CD4-positive, alpha-beta T cell treated with Interleukin-12 subunit alpha and Interleukin-12 subunit beta, for 1 hour (primary cell): Measurements from ENCODE around the gene ZFYVE21.

Experiments
- DNase-seq: peaks from one replicate; pipeline ENCODE4 v3.0.0-alpha.2; 2020

Gene ZFYVE21

GRCh38 chr14:103692871-103693270, 22.7 kb upstream of the ZFYVE21 start:
- no peak for DNase-seq

GRCh38 chr14:103693515-103693914, 22.1 kb upstream of the ZFYVE21 start:
- DNase-seq = no peak

- no peak for DNase-seq
Observed at GRCh38 chr14:103694572-103695026, 21.0 kb upstream of the ZFYVE21 start.

- DNase-seq = no peak
Observed at GRCh38 chr14:103695296-103696069, 20.1 kb upstream of the ZFYVE21 start.

GRCh38 chr14:103696070-103696402, 19.6 kb upstream of the ZFYVE21 start:
- DNase-seq = no peak

- DNase-seq = no peak
Observed at GRCh38 chr14:103696466-103697071, 19.0 kb upstream of the ZFYVE21 start.

- DNase-seq = no peak
Observed at GRCh38 chr14:103697206-103697602, 18.4 kb upstream of the ZFYVE21 start.

GRCh38 chr14:103697603-103698379, 17.8 kb upstream of the ZFYVE21 start:
- no peak for DNase-seq

GRCh38 chr14:103698380-103699260, 17.0 kb upstream of the ZFYVE21 start:
- DNase-seq = no peak

GRCh38 chr14:103699261-103699661, 16.3 kb upstream of the ZFYVE21 start:
- no peak for DNase-seq

- DNase-seq = no peak
Observed at GRCh38 chr14:103699901-103700752, 15.5 kb upstream of the ZFYVE21 start.

- no peak for DNase-seq
Observed at GRCh38 chr14:103700753-103701490, 14.7 kb upstream of the ZFYVE21 start.

- DNase-seq = no peak
Observed at GRCh38 chr14:103702095-103702494, 13.5 kb upstream of the ZFYVE21 start.

GRCh38 chr14:103702497-103703432, 12.8 kb upstream of the ZFYVE21 start:
- no peak for DNase-seq

- no peak for DNase-seq
Observed at GRCh38 chr14:103703433-103704385, 11.9 kb upstream of the ZFYVE21 start.

- no peak for DNase-seq
Observed at GRCh38 chr14:103704708-103705107, 10.9 kb upstream of the ZFYVE21 start.

- no peak for DNase-seq
Observed at GRCh38 chr14:103705118-103705503, 10.5 kb upstream of the ZFYVE21 start.

- no peak for DNase-seq
Observed at GRCh38 chr14:103705504-103706284, 9.9 kb upstream of the ZFYVE21 start.
